A549 treated with CpdA at 1 μM for 4 hours (cell line): ENCODE data around the gene SLC9C1. TPM values are rescaled to one million over a fixed set of nuclear protein-coding genes. Genes with fewer than 3 reads are reported as not detected.

ENCODE experiments used
- total RNA-seq: library from RNA; stranded (reverse); fragments of 200-300 nt; extraction: Qiagen RNA extraction; gene quantifications from 5 replicates; pipeline ENCODE4 v1.2.3, GENCODE V29; 2022; ENCODE audit warnings: low read depth

The SLC9C1 gene
- not detected in 5 replicates for total RNA-seq

DNA sequence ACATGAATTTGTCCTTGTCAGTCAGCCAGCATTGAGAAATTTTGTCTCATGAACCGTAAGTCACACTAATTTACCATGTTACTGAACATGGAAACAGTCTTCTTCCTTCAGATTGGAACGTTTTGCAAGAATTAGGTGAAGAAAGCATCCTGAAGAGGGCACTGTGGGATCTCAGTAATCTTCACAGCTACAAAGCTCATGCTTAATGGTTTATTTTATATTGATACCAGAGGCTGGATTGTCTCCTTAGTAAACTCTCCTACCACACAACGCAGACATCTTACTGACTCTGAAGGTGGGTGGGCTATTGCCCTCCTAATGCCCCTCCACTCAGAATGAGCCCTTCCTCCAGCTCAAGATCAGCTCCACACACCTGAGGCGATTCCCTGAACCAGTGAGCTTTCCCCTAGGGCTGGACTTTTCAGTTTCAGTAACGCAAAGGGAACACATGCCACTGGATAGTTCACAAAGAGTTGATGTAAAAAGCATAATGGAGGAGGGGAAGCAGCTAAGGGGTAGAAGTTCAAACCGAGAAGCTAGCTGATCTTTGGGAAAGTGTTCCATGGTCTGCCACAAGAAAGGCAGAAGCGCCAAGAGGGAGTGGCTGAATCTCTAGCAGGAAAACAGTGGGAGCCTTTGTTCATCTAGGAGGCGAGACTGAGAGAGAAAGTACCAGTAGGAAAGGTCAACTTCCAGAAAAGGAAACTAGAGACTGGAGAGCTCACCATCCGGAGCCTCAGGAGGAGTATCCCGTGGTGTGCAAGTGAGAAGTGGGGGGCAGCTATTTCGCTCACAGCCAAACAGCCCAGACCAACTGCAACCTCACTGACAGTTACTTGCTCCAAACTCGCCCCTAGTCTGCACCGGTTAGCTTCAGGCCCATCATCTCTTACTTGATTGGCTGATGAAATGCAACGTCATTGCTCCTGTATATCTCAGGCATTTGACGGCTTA lies at the start of gene SLC9C1:
SLC9C1 (minus strand) TSS at position 849 of the 954 bp plus-strand sequence. CDS start 7,425 bp downstream, outside the sequence.

DNA sequence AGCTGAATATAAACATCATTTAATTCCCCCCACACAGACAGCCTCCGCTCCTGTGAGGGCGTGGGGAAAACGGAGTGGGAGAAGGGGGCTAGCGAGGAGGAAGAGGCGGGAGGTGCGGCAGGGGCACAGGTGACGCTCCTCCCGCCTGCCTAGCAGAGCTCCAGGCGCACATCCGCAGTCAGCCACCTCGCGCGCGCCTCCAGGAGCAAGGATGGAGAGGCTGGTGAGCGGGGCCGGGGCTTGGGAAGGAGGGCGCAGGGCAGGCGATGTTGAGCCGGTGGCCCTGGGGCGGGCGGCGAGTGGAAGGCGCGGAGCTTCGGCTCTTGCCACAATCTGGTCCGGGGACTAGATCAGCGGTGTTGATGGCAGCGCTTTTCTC lies 39.0 kb upstream of the SLC9C1 start, which contains the start of gene CD200:
CD200 (plus strand) TSS at position 155 of the 379 bp plus-strand sequence; CDS start at position 212, 57 bp downstream.

DNA sequence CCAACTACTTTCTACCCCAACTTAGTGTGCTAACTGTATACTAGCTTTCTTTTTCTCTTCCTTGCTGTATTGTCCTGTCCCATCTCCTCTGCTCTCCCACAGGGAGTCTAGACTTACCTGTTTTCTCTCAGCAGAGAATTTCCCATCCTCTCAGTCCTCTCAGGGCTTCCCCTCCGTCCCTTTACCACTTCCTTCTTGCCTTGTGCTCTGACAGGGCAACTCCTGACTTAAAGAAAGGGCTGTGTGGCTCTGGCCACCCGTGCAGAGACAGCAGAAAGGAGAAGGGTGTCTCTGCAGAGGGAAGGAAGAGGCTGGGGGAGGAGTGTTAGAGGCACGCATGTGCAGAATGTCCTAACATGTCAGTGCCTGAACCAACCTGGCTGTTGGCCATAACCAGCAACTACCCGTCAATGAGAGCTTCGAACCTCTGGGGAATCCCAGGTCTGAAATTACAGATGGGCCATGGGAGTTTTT lies 161.0 kb downstream of the SLC9C1 start, which contains the start of gene GCSAM:
GCSAM (minus strand) TSS at position 274 of the 474 bp plus-strand sequence; CDS start at position 146, 128 bp downstream.

Other genes with a start within 250 kb of the SLC9C1 start
- 11.5 to 16.0 TPM (median 13.8 TPM) in 5 replicates for gene C3orf52, start 207.8 kb downstream of the SLC9C1 start, total RNA-seq
- not detected in 5 replicates for gene GCSAM, start 161.0 kb downstream of the SLC9C1 start, total RNA-seq
- gene CD200, start 38.9 kb upstream of the SLC9C1 start, total RNA-seq, result not detected in 5 replicates
- 0.03 TPM in 1 of 5 replicates, not detected in the others for gene BTLA, start 205.3 kb upstream of the SLC9C1 start, total RNA-seq